G401 (cell line): ENCODE measurements around the gene MYADML2. TPM values are rescaled to one million over a fixed set of nuclear protein-coding genes. Genes with fewer than 3 reads are reported as not detected.

Experiments used
- DNase-seq: peaks from one replicate; pipeline ENCODE4 v3.0.0-alpha.2; 2015; ENCODE audit warnings: low spot score
- in situ Hi-C: cut with HindIII; loops from 2 replicates; pipeline ENCODE4 v1.10.0; 2016; ENCODE audit warnings: low sequenced_read_pairs, mixed read lengths
- total RNA-seq: library from RNA; depleted of rRNA; stranded (reverse); fragments of >200 nt; shearing (Covaris generic); gene quantifications from 2 replicates; pipeline ENCODE4 v1.2.3, GENCODE V29; 2014

MYADML2 gene
- total RNA-seq, 1 experiment from 2014 or later: not detected

GRCh38 chr17:81915331-81915730 is 31.7 kb downstream of the MYADML2 start:
- in situ Hi-C loops: no loop called here
- DNase-seq: no peak

GRCh38 chr17:81914103-81914850 is 32.8 kb downstream of the MYADML2 start:
- in situ Hi-C loops: no loop called here
- no peak for DNase-seq

GRCh38 chr17:81913394-81914102 is 33.5 kb downstream of the MYADML2 start:
- DNase-seq: no peak
- in situ Hi-C loops: no loop called here

- in situ Hi-C loops: no loop called here
- no peak for DNase-seq
Measured at GRCh38 chr17:81912441-81913309, 34.4 kb downstream of the MYADML2 start.

GRCh38 chr17:81911969-81912368 is 35.1 kb downstream of the MYADML2 start:
- DNase-seq: no peak
- in situ Hi-C loops: no loop called here

GRCh38 chr17:81911277-81911961 is 35.6 kb downstream of the MYADML2 start, which contains the start of gene PCYT2:
Gene PCYT2 (minus strand): TSS chr17:81911399. CDS start chr17:81911355, 44 bp downstream.
- peak; percentile 93 for DNase-seq
- in situ Hi-C loops: no loop called here

- DNase-seq: no peak
- in situ Hi-C loops: no loop called here
Measured at GRCh38 chr17:81910840-81911276, 36.2 kb downstream of the MYADML2 start.

- DNase-seq: peak; percentile 64
- in situ Hi-C loops: no loop called here
Measured at GRCh38 chr17:81909966-81910839, 36.8 kb downstream of the MYADML2 start.

GRCh38 chr17:81909231-81909630 is 37.8 kb downstream of the MYADML2 start:
- in situ Hi-C loops: no loop called here
- no peak for DNase-seq

- in situ Hi-C loops: no loop called here
- DNase-seq: no peak
Measured at GRCh38 chr17:81908793-81909192, 38.2 kb downstream of the MYADML2 start.

GRCh38 chr17:81907219-81908145 is 39.6 kb downstream of the MYADML2 start:
- peak; percentile 84 for DNase-seq
- in situ Hi-C loops: no loop called here

GRCh38 chr17:81906476-81907218 is 40.4 kb downstream of the MYADML2 start:
- no peak for DNase-seq
- in situ Hi-C loops: no loop called here

- in situ Hi-C loops: no loop called here
- DNase-seq: no peak
Measured at GRCh38 chr17:81905993-81906392, 41.0 kb downstream of the MYADML2 start.

- no peak for DNase-seq
- in situ Hi-C loops: no loop called here
Measured at GRCh38 chr17:81905424-81905875, 41.6 kb downstream of the MYADML2 start.

- no peak for DNase-seq
- in situ Hi-C loops: no loop called here
Measured at GRCh38 chr17:81904600-81905423, 42.2 kb downstream of the MYADML2 start.
